ENCODE results near the gene WASL.
"Not testable (repeated sequence)": the region's sequence is repeated elsewhere in the genome, so short reads cannot be mapped to it uniquely, and the experiment has no call there.

Gene WASL

DNA sequence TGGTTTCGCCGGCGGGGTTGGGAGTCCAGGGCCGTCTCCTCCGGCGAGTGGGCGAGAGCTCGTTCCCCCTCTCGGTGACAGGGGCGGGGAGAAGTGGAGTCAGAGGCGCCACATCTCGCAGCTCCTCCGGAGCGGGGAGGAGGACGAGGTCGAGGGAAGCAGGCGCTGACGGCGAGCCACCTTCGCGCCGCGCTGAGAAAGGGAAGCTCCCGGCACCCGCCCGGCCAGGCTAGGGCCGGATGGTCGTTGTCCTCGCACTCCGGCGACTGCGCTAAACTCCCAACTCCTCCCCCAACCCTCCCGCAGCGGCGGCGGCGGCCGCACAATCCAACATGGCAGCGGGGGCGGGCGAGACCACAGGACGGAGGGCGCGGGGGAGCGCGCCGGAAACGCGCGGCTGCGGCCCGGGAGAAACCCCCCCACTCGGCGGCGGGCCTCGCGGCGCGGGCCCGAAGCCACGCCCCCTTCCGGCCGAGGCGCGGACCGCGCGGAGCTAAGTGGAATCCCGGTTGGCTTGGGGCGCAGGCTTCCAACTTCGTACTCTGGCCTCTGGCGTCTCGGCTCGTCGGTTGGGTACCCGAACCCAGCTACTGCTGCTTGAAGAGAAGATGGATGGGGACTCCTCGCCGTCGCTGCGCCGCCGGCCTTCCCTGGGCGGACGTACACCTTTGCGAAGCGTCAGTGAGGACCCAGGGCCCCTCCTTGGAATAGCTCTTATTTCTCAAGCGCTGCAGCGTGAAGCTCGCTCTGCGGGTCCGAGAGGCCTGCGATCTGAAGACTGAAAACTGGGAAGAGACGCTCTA is at the start of gene WASL:
Gene WASL (minus strand): TSS at position 270 of the 803 bp plus-strand sequence. CDS start 269 bp downstream, at position 1.
- DNase-seq = peak; percentile 79 to 87

DNA sequence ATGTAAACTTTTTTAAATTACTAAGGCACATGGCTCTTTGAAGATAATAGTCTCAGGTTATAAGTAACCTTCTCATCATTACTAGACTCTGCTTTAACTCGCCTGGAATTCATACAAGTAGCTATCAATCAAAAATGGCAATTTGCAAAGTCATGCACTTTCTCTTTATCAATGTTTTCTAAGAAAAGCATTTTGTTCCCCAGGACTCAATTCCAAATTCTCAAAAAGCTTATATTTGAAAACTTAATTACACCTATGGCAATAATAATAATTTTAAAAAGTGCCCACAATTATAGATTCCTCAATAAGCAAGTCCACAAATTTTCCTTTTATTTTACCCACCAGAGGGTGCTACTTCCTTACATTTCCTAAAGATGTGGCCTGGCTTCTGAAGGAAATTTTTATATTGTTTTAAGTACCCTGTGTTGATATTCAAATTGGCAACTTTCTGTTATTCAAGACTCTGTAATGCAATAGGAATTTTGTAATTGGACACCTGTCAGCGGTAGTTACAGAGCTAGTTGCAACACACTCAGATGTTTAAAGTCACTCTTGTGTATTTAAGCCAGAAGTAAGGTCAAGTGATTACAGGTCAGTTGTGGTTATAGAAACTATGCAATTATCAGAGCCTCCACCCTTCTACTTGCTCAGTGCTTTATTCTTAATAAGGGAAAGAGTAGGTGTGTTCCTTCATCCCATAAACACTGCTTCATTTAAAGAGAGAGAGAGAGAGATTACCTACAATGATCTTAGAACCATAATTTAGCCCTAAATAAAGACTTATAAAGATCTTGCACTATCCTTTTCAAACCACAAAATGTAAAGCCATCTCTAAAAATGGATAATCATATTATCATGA is 49.1 kb upstream of the WASL start:
- DNase-seq = no peak

DNA sequence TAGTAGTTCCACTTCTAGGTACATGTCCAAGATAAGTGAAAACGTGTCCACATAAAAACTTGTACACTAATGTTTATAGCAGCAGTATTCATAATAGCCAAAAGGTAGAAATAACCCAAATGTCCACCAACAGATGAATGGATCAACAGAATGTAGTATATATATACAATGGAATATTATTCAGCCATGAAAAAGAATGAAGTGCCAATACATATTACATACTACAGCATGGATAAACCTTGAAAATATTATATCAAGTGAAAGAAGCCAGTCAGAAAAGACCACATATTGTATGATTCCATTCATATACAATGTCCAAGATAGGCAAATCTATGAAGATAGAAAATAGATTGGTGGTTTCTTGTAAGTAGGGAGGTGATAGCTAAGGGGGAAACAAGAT is 47.8 kb upstream of the WASL start:
- no peak for DNase-seq

DNA sequence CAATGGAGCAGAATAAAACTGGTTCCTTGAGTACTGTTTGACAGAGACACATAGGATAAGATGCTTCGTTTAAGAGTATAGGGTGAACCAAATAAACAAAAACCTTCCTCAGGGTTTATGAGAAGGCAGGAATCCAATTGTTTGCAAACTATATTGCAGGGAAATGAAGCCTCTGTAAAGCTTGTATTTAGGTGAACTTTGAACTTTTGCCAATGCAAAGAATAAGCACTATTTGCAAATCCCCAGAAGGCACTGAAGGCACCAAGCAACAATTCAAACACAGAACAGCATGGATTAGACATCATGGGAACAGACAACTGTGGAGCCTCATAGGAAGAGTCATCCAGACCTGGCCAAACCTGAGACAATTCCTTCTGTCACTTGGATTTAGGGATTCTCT is 47.1 kb upstream of the WASL start:
- DNase-seq = no peak

DNA sequence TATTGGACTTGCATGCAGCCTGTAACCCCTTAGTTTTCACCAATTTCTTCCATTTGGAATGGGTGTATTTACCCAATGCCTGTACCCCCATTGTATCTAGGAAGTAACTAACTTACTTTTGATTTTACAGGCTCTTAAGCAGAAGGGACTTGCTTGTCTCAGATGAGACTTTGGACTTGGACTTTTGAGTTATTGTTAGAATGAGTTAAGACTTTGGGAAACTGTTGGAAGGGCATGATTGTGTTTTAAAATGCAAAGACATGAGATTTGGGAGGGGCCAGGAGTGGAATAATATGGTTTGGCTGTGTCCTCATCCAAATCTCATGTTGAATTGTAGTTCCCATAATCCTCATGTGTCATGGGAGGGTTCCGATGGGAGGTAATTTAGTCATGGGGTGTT is 46.3 kb upstream of the WASL start:
- not testable (repeated sequence) for DNase-seq

DNA sequence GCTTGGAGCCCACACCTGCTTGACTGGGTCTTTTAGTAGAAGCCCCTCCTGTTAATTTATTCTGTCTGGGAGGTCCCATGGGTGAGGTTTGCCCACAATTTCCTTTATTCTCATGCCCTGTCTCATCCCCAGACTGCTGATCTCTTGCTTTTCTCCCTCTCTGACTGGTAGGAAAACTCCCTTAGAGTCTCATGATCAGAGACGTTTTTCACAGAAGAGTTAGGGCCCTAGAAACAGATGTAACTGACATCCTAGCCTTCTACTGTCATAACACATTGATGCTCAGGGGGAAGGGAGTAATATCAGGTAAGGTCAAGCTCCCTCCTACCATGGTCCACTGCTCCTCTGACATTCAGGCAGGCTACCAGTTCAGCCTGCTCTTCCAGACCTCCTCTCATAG is 43.7 kb upstream of the WASL start:
- DNase-seq = no peak

DNA sequence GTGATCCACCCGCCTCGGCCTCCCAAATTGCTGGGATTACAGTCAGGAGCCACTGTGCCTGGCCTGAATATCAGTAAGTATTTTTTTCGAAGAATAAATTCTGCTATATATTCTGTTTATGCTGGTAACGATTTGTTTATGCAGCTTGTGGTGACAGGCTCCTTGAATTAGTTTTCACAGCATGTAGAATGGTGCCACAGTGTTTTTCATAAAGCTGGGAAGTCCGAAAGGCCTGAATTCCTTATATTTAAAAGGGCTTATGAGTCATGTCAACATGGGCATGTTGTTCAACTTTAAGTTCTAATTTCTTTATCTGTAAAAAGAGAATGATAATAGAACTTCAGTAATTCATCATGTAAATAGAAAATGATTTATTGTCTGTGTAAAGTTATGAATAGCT is 42.2 kb upstream of the WASL start:
- DNase-seq = no peak

DNA sequence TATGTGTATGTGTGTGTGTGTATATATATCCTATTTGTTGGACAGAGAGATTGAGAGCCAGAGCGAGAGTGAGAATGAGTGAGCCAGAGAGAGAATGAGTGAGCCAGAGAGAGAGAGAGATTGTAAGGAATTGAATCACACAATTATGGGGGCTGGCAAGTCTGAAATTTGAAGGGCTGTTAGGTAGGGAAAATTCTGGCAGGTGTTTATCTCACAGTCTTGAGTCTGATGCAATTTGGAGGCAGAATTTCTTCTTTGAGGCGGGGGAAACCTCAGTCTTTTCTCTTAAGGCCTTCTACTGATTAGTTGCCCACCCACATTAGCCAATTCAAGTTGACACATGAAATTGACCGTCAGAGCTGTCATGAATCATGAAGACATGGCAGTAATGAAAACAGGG is 41.0 kb upstream of the WASL start:
- DNase-seq = no peak

DNA sequence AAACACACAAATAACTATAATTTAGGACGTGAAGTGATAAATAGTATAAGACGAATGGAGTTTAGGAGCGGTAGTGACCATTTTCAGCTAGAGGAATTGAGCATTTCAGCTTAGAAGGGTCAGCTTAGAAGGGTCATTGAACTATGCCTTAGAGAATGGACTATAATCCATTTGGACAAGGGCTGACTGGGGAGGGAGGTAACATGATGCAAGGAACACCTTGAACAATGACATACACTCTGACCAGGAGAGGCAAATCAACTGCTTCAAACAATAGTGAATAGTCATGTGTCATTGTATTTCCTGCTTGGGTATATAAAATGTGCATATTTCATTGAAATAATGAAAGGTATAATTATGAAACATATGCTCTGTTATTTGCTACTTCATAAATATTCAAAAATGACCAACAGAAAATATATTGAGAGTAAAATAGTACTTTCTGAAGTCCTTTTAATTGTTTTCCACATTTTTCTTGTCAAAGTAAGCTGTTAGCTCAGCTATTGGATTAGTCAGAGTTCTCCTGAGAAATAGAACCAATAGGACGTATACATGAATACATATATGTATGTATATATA is 40.5 kb upstream of the WASL start:
- no peak for DNase-seq

DNA sequence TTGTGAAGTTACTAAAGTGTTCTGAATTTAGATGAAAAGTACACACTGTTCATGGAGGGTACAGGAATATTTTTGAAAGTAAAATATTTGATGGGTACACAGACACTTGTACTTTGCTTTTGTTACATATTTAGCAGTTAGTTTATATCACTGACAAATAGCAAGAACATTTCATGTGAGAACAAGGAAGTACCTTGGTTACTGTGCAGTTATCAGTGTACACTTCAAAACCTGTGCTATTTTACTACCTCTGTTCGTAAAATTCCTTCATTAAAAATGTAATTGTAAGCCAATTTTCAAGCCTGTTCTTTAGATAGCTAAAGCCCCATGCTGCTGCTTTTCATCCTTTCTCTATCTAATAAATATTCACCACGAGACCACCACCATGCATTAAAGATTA is 39.8 kb upstream of the WASL start:
- DNase-seq = no peak

DNA sequence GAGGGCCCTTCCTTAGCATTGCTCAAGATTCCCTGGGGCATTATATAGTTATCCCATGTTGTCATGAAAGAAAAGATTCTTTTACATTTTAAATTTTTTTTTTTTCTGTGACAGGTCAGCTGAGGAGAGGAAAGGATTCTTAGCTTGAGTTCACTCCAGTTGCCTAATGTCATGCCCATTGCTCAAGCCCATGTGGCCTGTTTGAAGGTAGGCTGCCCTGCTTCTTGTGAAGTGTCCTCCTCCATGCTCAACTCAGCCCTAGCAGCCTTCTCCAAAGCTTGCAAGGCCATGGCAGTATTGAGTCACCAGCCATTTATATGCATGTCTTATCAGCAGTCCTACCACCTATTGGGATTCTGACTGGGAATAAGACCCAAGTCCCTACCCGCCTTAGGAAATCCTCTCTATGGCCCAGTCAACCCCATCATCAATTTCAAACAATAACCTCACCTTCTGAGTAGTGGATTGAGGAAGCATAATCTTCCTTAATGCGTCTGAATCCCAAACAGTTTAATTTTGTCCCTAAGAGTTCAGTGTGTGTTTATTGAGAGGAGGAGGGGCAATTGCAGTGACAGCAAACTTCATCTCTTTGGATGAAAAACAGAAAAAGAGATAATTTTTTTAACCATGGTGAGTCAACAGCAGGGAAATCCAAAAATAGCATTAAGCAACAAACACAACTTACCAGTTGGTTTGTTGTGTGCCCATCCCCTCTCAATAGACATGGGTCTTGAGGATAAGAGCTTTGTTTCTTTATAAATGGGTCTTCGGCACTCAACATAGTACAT is 38.6 kb upstream of the WASL start:
- DNase-seq = no peak

DNA sequence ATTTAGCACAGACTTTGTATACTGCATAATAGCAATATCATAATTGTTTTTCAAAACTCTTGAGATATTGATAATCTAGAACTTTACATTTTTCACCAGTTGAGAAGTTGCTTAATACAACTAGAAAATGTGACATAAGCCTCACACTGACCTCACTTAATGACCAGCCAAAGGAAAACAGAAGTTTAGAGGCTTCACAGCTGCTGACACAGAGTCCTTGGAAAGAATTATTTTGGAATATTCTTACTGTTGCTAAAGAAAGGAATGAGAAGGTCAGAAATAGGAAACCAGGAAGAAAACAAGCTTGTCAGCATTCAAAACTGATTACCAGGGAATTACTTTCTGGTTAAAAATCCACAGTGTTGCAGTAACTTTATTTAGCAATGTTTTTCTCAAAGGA is 35.5 kb upstream of the WASL start:
- no peak for DNase-seq

DNA sequence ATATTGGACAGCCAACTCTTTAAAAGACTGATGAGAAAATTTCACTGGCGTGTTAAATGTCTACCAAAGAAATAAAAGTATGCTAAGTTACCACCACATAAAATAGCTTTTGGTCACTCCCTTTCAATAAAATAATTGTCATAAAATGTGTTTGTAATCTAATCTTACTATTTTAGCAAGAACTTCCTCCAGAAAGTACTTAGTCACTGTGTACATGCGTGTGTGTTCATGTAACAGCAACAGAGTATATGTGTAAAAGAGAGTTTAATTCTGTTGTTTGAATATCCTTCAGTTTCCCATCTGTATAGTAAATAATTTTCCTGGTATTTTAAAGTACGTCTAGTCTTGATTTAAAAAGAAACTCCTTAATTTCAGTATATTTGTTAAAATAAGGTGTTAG is 35.0 kb upstream of the WASL start:
- DNase-seq = no peak

DNA sequence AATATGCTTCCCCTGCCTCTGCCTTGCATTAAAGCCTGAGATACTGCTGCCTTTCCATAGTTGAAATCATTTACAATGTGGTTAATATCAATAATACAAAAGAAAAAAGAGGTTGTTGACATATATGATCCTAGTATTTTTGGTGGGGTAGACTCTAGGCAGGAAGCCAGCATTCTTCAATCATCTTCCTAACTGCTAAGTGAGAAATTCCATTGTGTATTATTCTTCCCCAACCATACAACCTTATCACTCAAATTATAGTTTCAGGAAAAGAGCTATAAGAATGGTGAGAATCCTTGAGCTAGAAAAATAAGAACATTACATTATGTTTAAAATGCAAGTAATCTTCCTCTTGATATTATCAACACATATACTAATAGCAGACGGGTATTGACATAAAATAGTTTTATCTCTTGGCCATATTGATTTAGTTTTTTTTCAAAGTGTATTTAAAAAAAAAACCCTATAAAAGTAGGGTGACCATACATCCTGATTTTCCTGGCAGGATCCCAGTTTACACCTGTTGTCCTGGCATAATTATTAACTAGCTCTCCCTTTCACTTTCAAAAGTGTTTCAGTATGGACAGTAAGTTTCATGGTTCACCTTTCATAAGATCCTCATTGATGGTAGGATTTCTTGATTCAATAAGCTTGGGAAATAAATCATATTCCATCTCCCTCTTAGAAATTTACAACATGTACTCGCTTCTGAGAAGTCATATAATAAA is 33.4 kb upstream of the WASL start:
- DNase-seq = no peak

DNA sequence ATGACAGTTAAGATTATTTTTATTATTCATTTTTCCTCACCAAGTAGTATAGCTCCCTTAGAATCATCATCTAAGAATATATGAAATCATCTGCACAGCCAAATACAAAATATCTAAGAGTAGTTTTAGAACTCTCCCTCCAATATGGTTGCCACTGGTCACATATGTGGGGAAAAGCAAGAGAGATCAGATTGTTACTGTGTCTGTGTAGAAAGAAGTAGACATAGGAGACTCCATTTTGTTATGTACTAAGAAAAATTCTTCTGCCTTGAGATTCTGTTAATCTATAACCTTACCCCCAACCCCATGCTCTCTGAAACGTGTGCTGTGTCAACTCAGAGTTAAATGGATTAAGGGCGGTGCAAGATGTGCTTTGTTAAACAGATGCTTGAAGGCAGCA is 31.7 kb upstream of the WASL start:
- DNase-seq = not testable (repeated sequence)

DNA sequence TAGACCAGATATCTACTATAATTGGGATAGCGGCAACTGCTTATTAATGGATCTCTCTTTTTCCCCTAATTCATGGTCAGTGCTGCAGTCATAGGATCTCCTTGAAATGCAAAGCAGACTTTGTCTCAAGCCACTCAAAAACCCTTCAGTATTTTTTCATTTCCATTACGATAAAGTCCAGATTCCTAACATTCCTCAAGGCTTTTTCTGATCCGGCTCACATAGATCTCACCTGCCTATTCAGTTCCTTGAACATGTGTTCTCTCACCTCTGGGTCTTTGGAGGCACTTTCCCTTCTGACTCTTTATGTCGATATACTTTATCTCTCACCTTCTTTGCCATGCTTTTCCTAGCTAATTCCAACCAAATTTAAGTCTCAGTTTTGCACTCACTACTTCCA is 25.7 kb upstream of the WASL start:
- no peak for DNase-seq

DNA sequence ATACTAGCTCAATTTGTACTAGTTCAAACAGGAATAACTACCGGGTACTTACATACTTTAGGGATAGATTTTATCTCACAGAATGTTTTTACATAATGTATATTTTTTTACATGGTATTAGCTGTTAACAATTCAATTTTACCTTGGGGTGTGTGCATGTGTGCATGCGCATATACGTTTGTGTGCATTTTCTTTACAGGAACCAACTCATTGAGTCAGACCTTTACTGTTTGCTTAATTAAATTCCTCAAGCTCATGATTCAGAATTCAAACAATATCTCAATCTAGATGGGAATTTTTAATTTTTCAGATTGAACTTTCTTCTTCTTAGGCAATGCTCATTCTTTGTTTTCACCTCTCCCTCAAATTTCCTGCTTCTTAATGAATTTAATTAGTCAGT is 24.7 kb upstream of the WASL start:
- DNase-seq = no peak

DNA sequence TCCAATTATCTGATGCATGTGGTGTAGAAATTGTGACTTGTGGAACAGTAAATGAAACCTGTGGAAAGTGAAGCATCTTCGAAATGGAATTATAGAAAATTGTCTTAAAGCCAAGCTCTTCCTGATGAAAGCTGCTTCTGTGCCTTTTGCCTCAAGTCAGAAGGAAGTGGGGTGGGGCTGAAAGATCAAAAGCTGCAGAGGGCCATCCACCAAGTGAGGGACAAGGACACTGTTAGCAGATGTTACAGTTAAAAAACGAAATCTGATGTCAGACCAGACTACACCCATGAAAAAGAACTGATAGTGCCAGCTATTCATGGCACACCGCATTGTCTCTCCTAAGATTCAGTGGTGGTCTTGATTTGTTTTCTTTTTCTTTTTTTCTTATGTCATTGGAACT is 23.8 kb upstream of the WASL start:
- DNase-seq = no peak

DNA sequence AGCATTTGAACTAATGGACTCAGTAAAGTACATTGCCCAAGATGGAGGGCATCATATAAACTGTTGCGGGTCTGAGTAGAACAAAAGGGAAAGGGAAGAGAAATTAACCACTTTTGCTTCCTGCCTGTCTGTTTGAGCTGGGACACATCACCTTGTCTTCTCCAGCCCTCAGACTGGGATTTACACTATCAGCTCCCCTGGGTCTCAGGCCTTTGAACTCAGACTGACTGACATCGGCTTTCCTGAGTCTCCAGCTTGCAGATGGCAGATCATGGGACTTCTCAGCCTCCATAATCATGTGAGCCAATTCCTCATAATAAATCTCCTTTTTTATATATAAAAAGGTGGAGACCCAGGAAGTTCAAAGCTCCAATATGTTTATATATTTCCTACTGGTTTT is 23.0 kb upstream of the WASL start:
- DNase-seq = no peak

DNA sequence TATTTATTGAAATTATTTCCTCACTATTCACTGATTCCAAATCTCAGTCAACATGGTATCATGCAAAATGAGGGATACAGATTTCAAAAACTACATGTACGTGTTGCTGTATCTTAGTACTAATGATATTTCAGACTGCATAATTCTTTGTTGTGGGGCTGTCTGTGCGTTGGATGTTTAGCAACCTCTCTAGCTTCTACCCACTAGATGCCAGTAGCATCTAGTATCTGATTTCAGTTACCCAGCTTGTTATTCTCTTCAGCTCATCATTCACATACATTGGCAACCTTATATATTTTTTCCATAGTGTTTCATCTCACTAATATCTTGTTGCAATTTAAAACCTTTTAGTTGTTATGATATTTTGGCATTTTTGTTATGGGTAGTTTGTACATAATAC is 22.5 kb upstream of the WASL start:
- no peak for DNase-seq

DNA sequence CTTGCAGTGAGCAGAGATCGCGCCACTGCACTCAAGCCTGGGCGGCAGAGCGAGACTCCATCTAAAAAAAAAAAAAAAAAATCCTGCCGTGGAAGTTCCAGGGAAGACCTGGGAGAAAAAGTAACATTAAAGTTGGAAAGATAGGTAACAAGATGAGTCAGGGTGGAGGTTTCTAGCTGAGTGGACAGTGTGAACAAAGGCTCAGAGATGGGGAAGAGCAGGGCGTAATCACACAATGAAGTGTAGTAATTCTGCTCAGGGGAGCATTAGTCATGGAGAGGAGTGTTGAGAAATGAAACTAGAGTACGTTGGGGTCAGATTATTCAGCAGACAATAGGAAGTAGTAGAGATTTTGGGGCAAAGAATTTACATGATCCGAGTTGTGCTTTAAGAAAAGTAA is 21.6 kb upstream of the WASL start:
- no peak for DNase-seq

DNA sequence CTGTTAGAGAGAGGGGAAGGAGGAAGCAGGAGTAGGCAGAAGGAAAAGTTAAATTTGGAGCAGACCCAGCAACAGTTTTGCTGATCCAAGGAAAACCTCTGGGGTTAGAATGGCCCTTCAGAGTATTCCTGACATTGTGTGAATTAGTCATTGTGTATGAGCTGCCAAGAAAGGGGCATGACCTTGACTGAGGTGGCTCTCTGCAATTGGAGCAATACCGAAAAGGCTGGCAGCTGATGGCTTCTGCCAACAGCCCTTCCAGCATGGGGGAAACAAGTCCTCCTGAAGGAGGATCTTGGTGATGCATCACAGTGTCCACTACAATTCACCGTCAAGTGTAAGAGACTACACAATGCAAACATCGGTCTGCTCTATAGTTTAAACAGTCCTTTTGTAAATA is 20.6 kb upstream of the WASL start:
- no peak for DNase-seq

Measured in bone marrow (tissue), 2 donors.